Stimulated activated CD4-positive, alpha-beta T cell treated with anti-CD3 and anti-CD28 coated beads, Interleukin-4, amount 100 ng/mL, for 48 hours (primary cell): ENCODE results near the gene SLC25A51.

Source experiments
- DNase-seq, 2 donors: peaks; one replicate each; pipeline ENCODE4 v3.0.0-alpha.2; 2020; ENCODE audit warnings: low read depth in 2 of 2

The SLC25A51 gene

GRCh38 chr9:37903647-37904444 is at the start of gene SLC25A51:
SLC25A51 (minus strand) TSS chr9:37904127; CDS start chr9:37888550, 15,577 bp downstream.
- peak; percentile 90 to 94 for DNase-seq

GRCh38 chr9:37953206-37953774 is 49.4 kb upstream of the SLC25A51 start:
- no peak for DNase-seq

- no peak for DNase-seq
Measured at GRCh38 chr9:37952731-37953130, 48.8 kb upstream of the SLC25A51 start.

GRCh38 chr9:37951671-37952449 is 47.9 kb upstream of the SLC25A51 start:
- DNase-seq = no peak

GRCh38 chr9:37950561-37950960 is 46.6 kb upstream of the SLC25A51 start:
- no peak for DNase-seq

- no peak for DNase-seq
Measured at GRCh38 chr9:37949576-37949975, 45.6 kb upstream of the SLC25A51 start.

GRCh38 chr9:37948417-37948980 is 44.6 kb upstream of the SLC25A51 start:
- no peak for DNase-seq

GRCh38 chr9:37947977-37948376 is 44.0 kb upstream of the SLC25A51 start:
- no peak for DNase-seq

GRCh38 chr9:37947471-37947870 is 43.5 kb upstream of the SLC25A51 start:
- DNase-seq = no peak

- DNase-seq = no peak
Measured at GRCh38 chr9:37946971-37947370, 43.0 kb upstream of the SLC25A51 start.

- no peak for DNase-seq
Measured at GRCh38 chr9:37946041-37946440, 42.1 kb upstream of the SLC25A51 start.

GRCh38 chr9:37944671-37945481 is 40.9 kb upstream of the SLC25A51 start:
- DNase-seq = no peak

- no peak for DNase-seq
Measured at GRCh38 chr9:37944266-37944650, 40.3 kb upstream of the SLC25A51 start.

- no peak for DNase-seq
Measured at GRCh38 chr9:37943345-37944265, 39.7 kb upstream of the SLC25A51 start.

- no peak for DNase-seq
Measured at GRCh38 chr9:37942621-37943344, 38.9 kb upstream of the SLC25A51 start.

- DNase-seq = no peak
Measured at GRCh38 chr9:37941253-37941652, 37.3 kb upstream of the SLC25A51 start.

- no peak for DNase-seq
Measured at GRCh38 chr9:37939575-37940095, 35.7 kb upstream of the SLC25A51 start.

- DNase-seq = no peak
Measured at GRCh38 chr9:37938121-37938891, 34.4 kb upstream of the SLC25A51 start.

- DNase-seq = no peak
Measured at GRCh38 chr9:37937366-37937765, 33.4 kb upstream of the SLC25A51 start.
